ENCODE results near the gene FHL5.
"Not testable (repeated sequence)": the region's sequence is repeated elsewhere in the genome, so short reads cannot be mapped to it uniquely, and the experiment has no call there.

Gene FHL5

DNA sequence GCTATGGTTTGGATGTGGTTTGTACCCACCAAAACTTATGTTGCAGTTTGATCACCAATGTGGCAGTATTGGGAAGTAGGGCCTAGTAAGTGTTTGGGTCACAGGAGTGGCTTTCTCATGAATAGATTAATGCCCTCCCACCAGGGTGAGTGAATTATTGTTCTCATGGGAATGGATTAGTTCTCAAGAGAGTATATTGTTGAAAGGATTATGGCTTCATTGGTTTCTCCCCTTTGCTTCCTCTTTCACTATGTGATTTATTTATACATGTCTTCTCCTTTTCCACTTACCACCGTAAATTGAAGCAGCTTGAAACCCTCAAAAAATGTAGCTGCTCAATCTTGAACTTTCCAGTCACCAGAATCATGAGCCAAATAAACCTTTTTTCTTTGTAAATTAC lies 30.5 kb upstream of the FHL5 start:
- DNase-seq (ENCODE audit: extremely low spot score): no peak
- POLR2A ChIA-PET: interaction anchor here (2.1 kb wide), 1 partner anchor 10 kb away, joined by 11 read pairs; the partner anchor contains the start of gene UFL1
- TF ChIP-seq LEF1 (IDR thresholded peaks at IDR 0.05; ENCODE audit: borderline replicate concordance) (no peak), HDGF (IDR thresholded peaks at IDR 0.05; ENCODE audit: borderline replicate concordance) (no peak)
- CTCF ChIA-PET: no interaction called here

DNA sequence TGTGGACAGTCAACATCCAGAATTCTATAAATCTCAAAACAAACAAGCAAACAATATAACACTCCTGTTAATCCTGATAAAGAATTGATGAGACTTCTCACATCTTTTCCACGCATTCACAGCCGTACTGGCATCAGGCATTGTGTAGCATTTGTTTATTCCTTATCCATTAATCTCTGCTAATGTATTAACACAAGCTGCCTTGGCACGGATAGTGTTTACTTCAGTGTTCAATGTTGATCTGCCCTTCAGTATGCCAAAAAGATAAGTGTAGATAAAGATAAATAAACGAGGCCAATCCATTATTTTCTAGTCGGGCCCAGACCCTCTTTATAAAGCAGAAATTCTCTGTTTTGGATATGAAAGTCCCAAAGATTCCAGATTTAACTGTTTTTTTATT lies 25.2 kb upstream of the FHL5 start:
- DNase-seq (ENCODE audit: extremely low spot score): no peak
- POLR2A ChIA-PET: interaction anchor here (0.6 kb wide), 1 partner anchor 486 kb away, joined by 3 read pairs; no protein-coding TSS in a partner anchor
- CTCF ChIA-PET: no interaction called here
- no peak for TF ChIP-seq BHLHE40 (IDR thresholded peaks at IDR 0.05; ENCODE audit: borderline replicate concordance)
- TF ChIP-seq FOXA1 (IDR thresholded peaks at IDR 0.05): no peak

DNA sequence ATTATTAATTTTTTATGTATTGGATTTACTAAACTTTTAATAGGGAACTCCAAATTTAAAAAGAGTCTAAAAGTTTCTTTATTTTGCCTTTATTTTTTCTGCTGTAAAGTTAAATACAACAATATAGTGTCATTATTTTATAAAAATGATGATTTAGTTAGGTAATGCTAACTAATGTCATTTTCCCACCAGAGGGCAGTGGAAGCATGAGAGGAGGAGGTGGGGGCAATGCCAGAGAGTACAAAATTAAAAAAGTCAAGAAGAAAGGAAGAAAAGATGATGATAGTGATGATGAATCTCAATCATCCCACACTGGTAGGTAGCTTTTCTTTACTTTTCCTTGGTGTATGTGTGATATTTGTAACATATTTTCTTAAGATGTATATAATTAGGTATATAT lies 20.2 kb upstream of the FHL5 start:
- POLR2A ChIA-PET: no interaction called here
- CTCF ChIA-PET: no interaction called here
- TF ChIP-seq ARNT (IDR thresholded peaks at IDR 0.05) (no peak), PKNOX1 (IDR thresholded peaks at IDR 0.05) (no peak), FOXM1 (IDR thresholded peaks at IDR 0.05; ENCODE audit: borderline replicate concordance) (no peak), SUZ12 (IDR thresholded peaks at IDR 0.05) (no peak), ELF4 (IDR thresholded peaks at IDR 0.05) (no peak), TARDBP (IDR thresholded peaks at IDR 0.05) (no peak), HDGF (IDR thresholded peaks at IDR 0.05; ENCODE audit: borderline replicate concordance) (no peak), ZNF384 (IDR thresholded peaks at IDR 0.05) (no peak), SP1 (IDR thresholded peaks at IDR 0.05) (no peak), LEF1 (IDR thresholded peaks at IDR 0.05; ENCODE audit: borderline replicate concordance) (no peak), CTBP1 (IDR thresholded peaks at IDR 0.05; ENCODE audit: borderline replicate concordance) (no peak), NFRKB (IDR thresholded peaks at IDR 0.05) (no peak), BHLHE40 (IDR thresholded peaks at IDR 0.05; ENCODE audit: borderline replicate concordance) (no peak), FOXA1 (IDR thresholded peaks at IDR 0.05) (no peak), L3MBTL2 (conservative IDR thresholded peaks at IDR 0.05) (no peak), FOXK2 (IDR thresholded peaks at IDR 0.05) (no peak)
- DNase-seq (ENCODE audit: extremely low spot score): peak; percentile 7

- ChIA-PET POLR2A (no interaction called here), CTCF (no interaction called here)
- DNase-seq (ENCODE audit: extremely low spot score): no peak
- TF ChIP-seq ELF4 (IDR thresholded peaks at IDR 0.05) (no peak), SUZ12 (IDR thresholded peaks at IDR 0.05) (no peak), SP1 (IDR thresholded peaks at IDR 0.05) (no peak), FOXA1 (IDR thresholded peaks at IDR 0.05) (no peak), FOXK2 (IDR thresholded peaks at IDR 0.05) (no peak), PKNOX1 (IDR thresholded peaks at IDR 0.05) (no peak), FOXM1 (IDR thresholded peaks at IDR 0.05; ENCODE audit: borderline replicate concordance) (no peak), BHLHE40 (IDR thresholded peaks at IDR 0.05; ENCODE audit: borderline replicate concordance) (no peak), ZNF384 (IDR thresholded peaks at IDR 0.05) (no peak), CTBP1 (IDR thresholded peaks at IDR 0.05; ENCODE audit: borderline replicate concordance) (no peak), HDGF (IDR thresholded peaks at IDR 0.05; ENCODE audit: borderline replicate concordance) (no peak), TARDBP (IDR thresholded peaks at IDR 0.05) (no peak), LEF1 (IDR thresholded peaks at IDR 0.05; ENCODE audit: borderline replicate concordance) (no peak), L3MBTL2 (conservative IDR thresholded peaks at IDR 0.05) (no peak), NFRKB (IDR thresholded peaks at IDR 0.05) (no peak), ARNT (IDR thresholded peaks at IDR 0.05) (no peak)
Measured at GRCh38 chr6:96545882-96546281, 17.0 kb upstream of the FHL5 start.

DNA sequence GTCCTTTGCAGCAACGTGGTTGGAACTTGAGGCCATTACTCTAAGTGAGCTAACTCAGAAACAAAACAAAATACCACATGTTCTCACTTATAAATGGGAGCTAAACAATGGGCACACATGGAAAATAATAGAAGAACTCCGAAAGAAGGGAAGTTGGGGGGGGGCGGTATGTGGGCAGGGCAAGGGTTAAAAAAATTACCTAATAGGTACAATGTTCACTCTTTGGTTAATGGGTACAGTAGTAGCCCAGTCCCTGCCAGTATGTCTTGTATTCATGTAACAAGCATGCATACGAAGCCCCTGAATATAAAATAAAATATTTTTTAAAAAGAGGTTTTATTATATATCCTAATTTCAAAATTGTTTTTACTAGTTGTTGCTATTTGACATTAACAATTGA lies 15.3 kb upstream of the FHL5 start:
- CTCF ChIA-PET: no interaction called here
- POLR2A ChIA-PET: no interaction called here

DNA sequence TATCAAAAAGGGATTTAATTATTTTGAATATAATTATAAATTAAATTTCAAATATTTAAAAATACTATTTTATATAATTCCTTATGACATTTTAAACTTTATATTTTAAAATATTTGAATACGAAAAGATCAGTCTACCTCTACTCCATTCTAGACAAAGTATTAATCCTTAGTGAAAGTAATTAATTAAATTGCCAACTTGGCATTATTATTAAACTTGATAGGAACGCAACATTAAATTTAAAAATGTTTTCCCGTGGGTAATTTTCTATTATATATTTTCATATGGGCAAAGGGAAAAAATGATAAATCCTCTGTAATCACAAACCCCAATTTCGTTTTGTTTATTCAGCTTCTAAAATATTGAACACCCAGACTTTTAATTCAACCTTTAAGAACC lies 8.4 kb upstream of the FHL5 start:
- TF ChIP-seq ARNT (IDR thresholded peaks at IDR 0.05) (no peak), TARDBP (IDR thresholded peaks at IDR 0.05) (no peak), L3MBTL2 (conservative IDR thresholded peaks at IDR 0.05) (no peak), SP1 (IDR thresholded peaks at IDR 0.05) (no peak), HDGF (IDR thresholded peaks at IDR 0.05; ENCODE audit: borderline replicate concordance) (no peak), CTBP1 (IDR thresholded peaks at IDR 0.05; ENCODE audit: borderline replicate concordance) (no peak), ZNF384 (IDR thresholded peaks at IDR 0.05) (no peak), FOXA1 (IDR thresholded peaks at IDR 0.05) (no peak), FOXM1 (IDR thresholded peaks at IDR 0.05; ENCODE audit: borderline replicate concordance) (no peak), PKNOX1 (IDR thresholded peaks at IDR 0.05) (no peak), ELF4 (IDR thresholded peaks at IDR 0.05) (no peak), FOXK2 (IDR thresholded peaks at IDR 0.05) (no peak), BHLHE40 (IDR thresholded peaks at IDR 0.05; ENCODE audit: borderline replicate concordance) (no peak), NFRKB (IDR thresholded peaks at IDR 0.05) (no peak), SUZ12 (IDR thresholded peaks at IDR 0.05) (no peak), LEF1 (IDR thresholded peaks at IDR 0.05; ENCODE audit: borderline replicate concordance) (no peak)
- CTCF ChIA-PET: no interaction called here
- no peak for DNase-seq (ENCODE audit: extremely low spot score)
- POLR2A ChIA-PET: no interaction called here

More for the DNA sequence above, 15.3 kb upstream of the FHL5 start:
- no peak for DNase-seq (ENCODE audit: extremely low spot score)
- TF ChIP-seq NFRKB (IDR thresholded peaks at IDR 0.05) (no peak), FOXM1 (IDR thresholded peaks at IDR 0.05; ENCODE audit: borderline replicate concordance) (no peak)

DNA sequence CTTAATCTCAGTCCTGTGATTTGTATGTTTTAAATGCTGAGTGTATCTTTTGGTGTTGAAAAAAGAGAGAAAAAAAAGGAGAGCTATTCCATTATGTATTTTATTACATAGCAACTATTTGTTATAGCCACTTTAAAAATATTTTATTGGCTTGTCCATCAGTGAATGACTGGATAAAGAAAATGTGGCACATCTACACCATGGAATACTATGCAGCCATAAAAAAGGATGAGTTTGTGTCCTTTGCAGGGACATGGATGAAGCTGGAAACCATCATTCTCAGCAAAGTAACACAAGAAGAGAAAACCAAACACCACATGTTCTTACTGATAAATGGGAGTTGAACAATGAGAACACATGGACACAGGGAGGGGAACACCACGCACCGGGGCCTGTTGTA lies 3.2 kb upstream of the FHL5 start:
- CTCF ChIA-PET: not testable (repeated sequence)

More for the DNA sequence above, 3.2 kb upstream of the FHL5 start:
- DNase-seq (ENCODE audit: extremely low spot score); POLR2A ChIA-PET: not testable (repeated sequence)
